NCI-H2107 treated with DMSO at 0.1 percent for 48 hours (cell line): ENCODE data around the gene CFAP100.

Experiments used
- DNase-seq: peaks from one replicate; lab custom pipeline; 2025; ENCODE audit not compliant: unreplicated experiment; lab: John Stamatoyannopoulos, UW

CFAP100 gene

GRCh38 chr3:126419886-126420786 is 25.4 kb downstream of the CFAP100 start:
- no peak for DNase-seq

DNA sequence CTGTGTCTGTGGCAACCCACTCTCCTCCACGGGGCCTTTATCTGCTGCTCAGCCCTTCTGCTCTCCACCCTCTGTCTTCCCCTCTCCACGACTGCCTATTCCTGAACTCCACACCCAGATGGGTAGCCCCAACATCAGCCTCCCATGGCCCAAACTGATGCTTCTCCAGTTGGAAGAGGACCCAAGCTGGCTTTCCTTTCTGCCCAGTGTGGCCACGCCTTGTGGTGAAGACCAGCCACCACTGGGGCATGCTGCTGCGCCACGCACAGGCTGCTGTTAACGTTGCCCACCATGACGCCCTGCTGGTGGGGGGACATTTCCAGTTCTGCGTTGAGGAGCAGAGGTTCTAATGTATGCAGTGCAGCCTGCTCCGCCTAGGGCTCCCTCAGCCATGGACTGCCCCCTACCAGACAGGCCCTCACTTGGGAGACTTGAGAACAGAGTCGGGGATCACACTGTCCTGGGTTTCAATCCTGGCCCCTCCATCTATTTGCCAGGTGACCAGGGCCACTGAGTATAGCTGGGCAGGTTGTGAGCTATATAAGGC is 26.9 kb downstream of the CFAP100 start:
- no peak for DNase-seq

GRCh38 chr3:126422121-126422520 is 27.4 kb downstream of the CFAP100 start:
- DNase-seq, result no peak

GRCh38 chr3:126422571-126423091 is 27.9 kb downstream of the CFAP100 start:
- DNase-seq, result no peak

DNA sequence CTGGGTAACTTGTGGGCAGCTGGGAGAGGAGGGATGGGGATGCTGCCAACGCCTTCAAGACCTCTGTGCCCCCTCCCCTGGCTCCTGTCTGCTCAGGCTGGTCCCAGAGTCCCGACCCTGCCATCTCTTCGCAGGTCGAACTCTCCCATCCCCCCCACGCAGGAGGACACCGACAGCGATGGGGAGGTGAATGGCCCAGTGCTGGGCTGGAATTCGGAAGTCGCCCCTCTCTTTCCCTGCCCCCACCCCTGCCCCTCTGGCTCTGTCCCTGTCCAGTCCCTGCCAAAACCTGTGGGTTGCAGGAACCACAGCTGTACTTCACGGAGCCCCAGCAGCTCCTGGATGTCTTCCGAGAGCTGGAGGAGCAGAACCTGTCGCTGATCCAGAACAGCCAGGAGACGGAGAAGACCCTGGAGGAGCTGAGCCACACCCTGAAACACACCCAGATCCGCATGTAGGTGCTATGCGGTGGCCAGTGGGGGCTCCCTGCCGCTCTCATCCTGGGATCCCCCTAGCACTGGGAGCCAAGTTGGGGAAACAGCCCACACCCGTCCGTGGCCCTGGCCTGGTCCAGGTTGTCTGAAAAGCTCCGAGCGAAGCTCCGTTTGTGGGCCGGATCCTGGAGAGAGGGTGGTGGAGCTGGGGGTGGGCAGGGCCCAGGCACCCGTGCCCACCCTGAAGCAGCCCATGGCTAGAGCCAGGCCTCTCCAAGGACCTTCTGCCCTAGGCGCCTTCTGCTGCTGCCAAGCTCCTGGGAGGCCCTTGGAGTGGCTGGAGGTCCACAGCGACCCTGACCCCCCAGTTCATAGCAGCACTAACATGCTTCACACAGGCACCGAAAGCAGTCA is 28.7 kb downstream of the CFAP100 start:
- peak; percentile 44 for DNase-seq

DNA sequence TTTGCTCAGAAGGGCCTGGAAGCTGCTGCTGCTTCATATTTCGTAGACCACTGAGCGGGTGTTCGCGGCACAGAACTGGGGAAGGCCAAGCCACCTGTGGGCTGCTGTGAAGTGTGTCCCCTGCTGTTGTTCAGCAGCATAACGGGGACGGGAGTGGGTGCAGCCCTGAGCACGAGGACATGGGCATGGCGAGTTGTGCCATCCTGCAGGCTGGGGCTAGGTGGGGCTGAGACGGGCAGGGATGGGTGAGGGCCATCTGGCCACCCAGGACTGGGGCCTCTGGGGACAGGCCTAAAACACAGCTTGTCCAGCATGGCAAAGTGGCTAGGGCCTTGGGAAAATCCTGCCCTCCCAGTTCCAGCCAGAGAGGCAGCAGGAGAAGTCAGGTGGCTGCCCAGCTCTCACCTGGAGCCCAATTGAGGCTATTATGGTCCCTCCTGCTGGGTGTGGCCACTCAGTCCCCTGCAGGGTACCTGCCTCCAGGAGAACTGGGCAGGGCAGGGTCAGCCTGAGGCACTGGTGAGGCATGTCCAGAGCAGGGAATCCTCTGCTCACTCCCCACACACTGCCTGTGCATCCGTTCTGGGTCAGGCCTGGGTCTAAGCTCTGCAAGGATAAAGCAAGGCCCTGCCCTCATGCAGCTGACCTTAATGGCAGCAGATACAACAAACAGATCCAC is 29.5 kb downstream of the CFAP100 start:
- no peak for DNase-seq

GRCh38 chr3:126424751-126425150 is 30.0 kb downstream of the CFAP100 start:
- no peak for DNase-seq

GRCh38 chr3:126431103-126431534 is 36.4 kb downstream of the CFAP100 start:
- no peak for DNase-seq

DNA sequence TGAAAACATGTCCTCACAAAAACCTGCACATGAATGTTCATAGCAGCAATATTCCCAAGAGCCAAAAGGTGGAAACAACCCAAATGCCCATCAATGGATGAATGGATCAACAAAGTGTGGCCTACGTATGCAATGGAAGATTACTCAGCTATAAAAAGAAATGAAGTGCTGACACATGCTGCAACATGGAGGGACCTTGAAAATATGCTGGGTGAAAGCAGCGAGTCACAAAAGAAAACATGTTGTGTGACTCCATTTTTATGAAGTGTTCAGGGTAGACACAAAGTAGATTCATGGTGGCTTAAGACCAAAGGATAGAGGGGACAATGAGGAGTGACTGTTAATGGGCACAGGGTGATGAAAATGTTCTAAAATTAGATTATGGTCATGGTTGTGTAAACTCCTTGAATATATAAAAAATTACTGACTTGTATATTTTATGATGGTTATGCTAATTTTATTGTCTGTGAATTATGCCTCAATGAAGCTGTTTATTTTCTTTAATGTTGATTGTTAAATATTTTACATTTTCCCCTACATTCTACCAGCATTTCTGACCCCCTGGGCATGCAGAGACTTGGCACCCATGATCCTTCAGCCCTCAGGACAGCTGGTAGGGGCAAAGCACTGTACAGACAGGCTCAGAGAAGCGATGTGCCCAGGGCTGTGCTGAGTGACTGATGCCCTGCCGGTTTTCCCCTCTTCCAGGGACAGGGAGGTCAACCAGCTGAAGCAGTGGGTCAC is 37.8 kb downstream of the CFAP100 start:
- no peak for DNase-seq

GRCh38 chr3:126433105-126433430 is 38.4 kb downstream of the CFAP100 start:
- no peak for DNase-seq

DNA sequence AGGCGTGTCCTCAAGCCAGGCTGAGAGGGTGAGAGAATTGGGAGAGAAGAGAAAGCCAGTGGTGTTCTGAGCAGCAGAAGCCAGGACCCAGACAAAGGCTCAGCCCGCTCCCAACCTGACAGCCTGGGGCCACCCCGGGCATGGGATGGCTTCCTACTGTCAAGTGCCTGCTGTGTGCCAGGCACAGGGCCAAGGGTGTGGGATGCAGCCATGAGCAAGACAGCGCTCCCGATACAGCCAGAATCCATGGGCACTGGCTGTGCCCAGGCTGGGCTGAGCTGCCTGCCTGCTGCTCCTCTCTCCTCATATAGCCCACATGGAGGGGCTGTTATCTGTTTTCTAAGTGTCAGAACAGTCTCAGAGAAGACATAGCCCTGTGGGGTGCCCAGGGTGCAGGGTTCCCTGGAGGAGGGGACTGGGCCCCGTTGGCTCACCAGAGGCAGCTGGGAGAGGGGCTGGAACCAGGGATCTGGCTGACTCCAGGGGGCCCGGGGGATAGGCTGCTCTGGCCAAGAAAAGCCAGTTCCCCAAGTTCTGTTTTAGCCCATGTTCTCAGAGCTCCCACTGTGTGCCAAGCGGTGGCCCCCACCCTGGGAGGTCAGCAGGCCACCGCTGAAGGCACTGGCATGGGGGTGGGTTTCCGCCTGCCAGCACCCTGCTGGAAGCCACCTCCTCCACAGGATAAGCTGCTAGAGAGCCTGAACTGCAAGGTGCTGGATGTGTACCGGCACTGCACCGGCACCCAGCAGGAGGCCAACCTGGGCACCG is 39.0 kb downstream of the CFAP100 start:
- peak; percentile 14 for DNase-seq

GRCh38 chr3:126434264-126434590 is 39.5 kb downstream of the CFAP100 start:
- DNase-seq, result no peak

DNA sequence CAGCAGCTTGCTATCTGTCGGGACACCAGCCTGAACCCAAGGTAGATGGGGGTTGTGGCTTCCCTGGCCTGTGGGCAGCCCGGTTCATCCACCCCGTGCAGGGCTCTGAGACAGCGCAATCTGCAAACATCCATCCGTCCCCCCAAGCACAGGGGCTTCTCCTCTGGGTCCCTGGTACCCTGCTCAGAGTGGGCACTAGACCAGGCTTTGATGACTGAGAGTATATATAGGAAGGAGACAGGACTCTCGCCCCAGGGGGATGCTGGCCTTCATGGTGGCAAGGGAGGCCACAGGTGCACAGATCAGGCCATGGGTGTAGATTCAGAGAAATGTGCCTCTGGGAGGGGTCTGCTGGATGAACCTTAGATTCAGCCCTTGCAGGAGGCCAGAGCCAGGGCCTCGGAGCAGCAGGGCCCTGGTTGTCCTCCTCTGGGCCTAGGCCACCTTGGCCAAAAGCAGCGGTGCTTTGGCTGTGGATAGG is 40.3 kb downstream of the CFAP100 start:
- no peak for DNase-seq

GRCh38 chr3:126435456-126436315 is 41.0 kb downstream of the CFAP100 start:
- no peak for DNase-seq

DNA sequence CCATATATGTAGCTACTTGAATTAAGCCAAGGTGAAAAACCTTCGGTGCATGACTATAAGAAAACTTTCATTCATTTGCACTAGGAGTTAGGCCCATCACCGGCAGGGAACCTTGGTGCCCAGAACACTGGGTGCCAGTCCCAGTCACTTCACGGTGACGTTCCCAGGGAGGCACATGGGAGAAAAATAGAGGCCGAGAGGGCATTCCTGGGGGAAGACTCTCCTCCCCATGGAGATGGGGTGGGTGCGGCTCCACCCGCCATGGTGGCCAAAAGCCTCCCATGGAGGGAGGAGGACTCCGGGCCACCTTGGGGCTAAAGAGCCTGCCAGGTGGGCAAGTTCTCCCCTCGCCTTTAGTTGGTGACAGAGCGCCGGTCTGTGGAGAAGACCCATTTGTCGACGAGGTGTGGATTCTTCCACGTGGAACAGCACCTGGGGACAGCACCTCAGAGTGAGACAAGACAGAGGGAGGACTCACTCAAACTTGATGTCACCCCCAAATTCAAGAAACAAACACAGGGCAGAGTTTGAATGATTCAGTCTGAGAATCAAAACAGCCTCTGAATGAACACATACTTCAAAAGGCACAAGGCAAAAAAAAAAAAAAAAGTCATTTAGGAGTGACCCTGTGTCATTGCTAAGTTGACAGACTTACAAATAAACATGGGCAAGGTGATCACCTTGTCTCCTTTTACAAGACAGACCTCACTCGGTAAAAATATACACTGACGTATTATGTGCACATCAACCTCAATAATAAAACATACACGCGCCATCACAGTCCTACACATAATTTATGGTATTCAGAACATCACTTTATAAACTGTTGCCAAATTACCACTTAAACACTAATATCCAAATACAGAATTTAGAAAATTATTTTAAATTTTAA is 42.4 kb downstream of the CFAP100 start:
- no peak for DNase-seq

- no peak for DNase-seq
These were observed 43.5 kb downstream of the CFAP100 start for GRCh38 chr3:126438186-126438585.

- DNase-seq, result no peak
These were observed 44.0 kb downstream of the CFAP100 start for GRCh38 chr3:126438746-126439145.
